ENCODE measurements around the gene BRSK2. TPM values are rescaled to one million over a fixed set of nuclear protein-coding genes. Genes with fewer than 3 reads are reported as not detected.
"Not testable (repeated sequence)": the region's sequence is repeated elsewhere in the genome, so short reads cannot be mapped to it uniquely, and the experiment has no call there.

The BRSK2 gene
- total and polyA plus RNA-seq, 2 experiments from 2014 or later = 0.11 TPM; not detected in 1

- 84 to 85% methylated on average over 10 of the region's 10 CpGs for WGBS, 2 experiments (ENCODE audit: low coverage in 1 of 2, low lambda C conversion rate in 2 of 2, missing lambda C conversion rate in 2 of 2)
- Histone ChIP-seq H4K20me1 (ENCODE audit: insufficient read depth) (peaks cover 5% of the 10 kb centered on the region; the same call in 1 of the 2 replicates), H3K4me1 (ENCODE audit: insufficient read depth) (no peaks in the 10 kb centered on the region), H3K27ac (no peak overlapping the region), H3F3A (ENCODE audit: insufficient read depth) (no peaks in the 10 kb centered on the region), H3K9me3 (ENCODE audit: low read depth) (no peaks in the 10 kb centered on the region), H3K4me3 (no peak overlapping the region), H3K79me2 (ENCODE audit: insufficient read depth) (peaks cover 72% of the 10 kb centered on the region), H3K9me2 (ENCODE audit: insufficient read depth) (no peaks in the 10 kb centered on the region), H3K27me3 (replicated peaks; ENCODE audit: insufficient read depth) (no peaks in the 10 kb centered on the region), H2AFZ (no peak overlapping the region), H3K36me3 (ENCODE audit: low read depth) (no peaks in the 10 kb centered on the region), H3K9ac (no peak overlapping the region), H3K4me2 (ENCODE audit: unreplicated experiment) (no peak overlapping the region)
- in situ Hi-C loops (cut with MboI) = no loop called here
- TF ChIP-seq EZH2 (IDR thresholded peaks at IDR 0.05; ENCODE audit: insufficient read depth, poor library complexity, severe bottlenecking) = no peak
- TF ChIP-seq EZH2phosphoT487 (IDR thresholded peaks at IDR 0.05; ENCODE audit: insufficient read depth, low read depth) = no peak
- no peak for DNase-seq
Observed at GRCh38 chr11:1508986-1509385, 119.3 kb downstream of the BRSK2 start.

- in situ Hi-C loops (cut with MboI) = no loop called here
- Histone ChIP-seq H4K20me1 (ENCODE audit: insufficient read depth) (peaks cover 5% of the 10 kb centered on the region; the same call in 1 of the 2 replicates), H3K4me2 (ENCODE audit: unreplicated experiment) (no peak overlapping the region), H3F3A (ENCODE audit: insufficient read depth) (no peaks in the 10 kb centered on the region), H3K79me2 (ENCODE audit: insufficient read depth) (peaks cover 72% of the 10 kb centered on the region), H3K27ac (no peak overlapping the region), H3K9me2 (ENCODE audit: insufficient read depth) (no peaks in the 10 kb centered on the region), H3K9me3 (ENCODE audit: low read depth) (no peaks in the 10 kb centered on the region), H3K4me3 (no peak overlapping the region), H3K36me3 (ENCODE audit: low read depth) (no peaks in the 10 kb centered on the region), H3K4me1 (ENCODE audit: insufficient read depth) (no peaks in the 10 kb centered on the region), H2AFZ (no peak overlapping the region), H3K9ac (no peak overlapping the region), H3K27me3 (replicated peaks; ENCODE audit: insufficient read depth) (no peaks in the 10 kb centered on the region)
- 74 to 82% methylated on average over 5 to 17 of the region's 20 CpGs for WGBS, 2 experiments (ENCODE audit: low coverage in 1 of 2, low lambda C conversion rate in 2 of 2, missing lambda C conversion rate in 2 of 2)
- TF ChIP-seq EZH2 (IDR thresholded peaks at IDR 0.05; ENCODE audit: insufficient read depth, poor library complexity, severe bottlenecking) (no peak), EZH2phosphoT487 (IDR thresholded peaks at IDR 0.05; ENCODE audit: insufficient read depth, low read depth) (no peak)
- DNase-seq = no peak
Observed at GRCh38 chr11:1509626-1510255, 120.0 kb downstream of the BRSK2 start.

- H4K20me1 ChIP-seq (ENCODE audit: insufficient read depth); H3K27me3 ChIP-seq (replicated peaks; ENCODE audit: insufficient read depth); in situ Hi-C loops (cut with MboI); H2AFZ ChIP-seq; H3K9me3 ChIP-seq (ENCODE audit: low read depth); H3K36me3 ChIP-seq (ENCODE audit: low read depth); DNase-seq; H3K4me2 ChIP-seq (ENCODE audit: unreplicated experiment); H3K4me3 ChIP-seq; H3K27ac ChIP-seq; H3K9me2 ChIP-seq (ENCODE audit: insufficient read depth); H3K9ac ChIP-seq; H3F3A ChIP-seq (ENCODE audit: insufficient read depth); H3K4me1 ChIP-seq (ENCODE audit: insufficient read depth): not testable (repeated sequence)
- peaks cover 72% of the 10 kb centered on the region for H3K79me2 ChIP-seq (ENCODE audit: insufficient read depth)
- 86 to 99% methylated on average over 3 to 18 of the region's 18 CpGs for WGBS, 2 experiments (ENCODE audit: low coverage in 1 of 2, low lambda C conversion rate in 2 of 2, missing lambda C conversion rate in 2 of 2)
Observed at GRCh38 chr11:1510351-1510750, 120.6 kb downstream of the BRSK2 start.

GRCh38 chr11:1510928-1511327, 121.2 kb downstream of the BRSK2 start:
- Histone ChIP-seq H3K4me1 (ENCODE audit: insufficient read depth) (no peaks in the 10 kb centered on the region), H3K27ac (no peak overlapping the region), H3K4me2 (ENCODE audit: unreplicated experiment) (no peak overlapping the region), H4K20me1 (ENCODE audit: insufficient read depth) (peaks cover 3% of the 10 kb centered on the region; the same call in 1 of the 2 replicates), H3K79me2 (ENCODE audit: insufficient read depth) (peaks cover 72% of the 10 kb centered on the region), H3K9ac (no peak overlapping the region), H3K27me3 (replicated peaks; ENCODE audit: insufficient read depth) (no peaks in the 10 kb centered on the region), H3F3A (ENCODE audit: insufficient read depth) (no peaks in the 10 kb centered on the region), H2AFZ (no peak overlapping the region), H3K9me2 (ENCODE audit: insufficient read depth) (no peaks in the 10 kb centered on the region), H3K4me3 (no peak overlapping the region), H3K9me3 (ENCODE audit: low read depth) (no peaks in the 10 kb centered on the region), H3K36me3 (ENCODE audit: low read depth) (no peaks in the 10 kb centered on the region)
- no peak for TF ChIP-seq EZH2 (IDR thresholded peaks at IDR 0.05; ENCODE audit: insufficient read depth, poor library complexity, severe bottlenecking)
- WGBS, 2 experiments (ENCODE audit: low coverage in 1 of 2, low lambda C conversion rate in 2 of 2, missing lambda C conversion rate in 2 of 2) = 80% methylated on average over 11 of the region's 11 CpGs
- DNase-seq = peak; percentile 12
- in situ Hi-C loops (cut with MboI) = no loop called here

Data from GM23248 (cell line).